ENCODE results near the gene CALD1.

Gene CALD1

DNA sequence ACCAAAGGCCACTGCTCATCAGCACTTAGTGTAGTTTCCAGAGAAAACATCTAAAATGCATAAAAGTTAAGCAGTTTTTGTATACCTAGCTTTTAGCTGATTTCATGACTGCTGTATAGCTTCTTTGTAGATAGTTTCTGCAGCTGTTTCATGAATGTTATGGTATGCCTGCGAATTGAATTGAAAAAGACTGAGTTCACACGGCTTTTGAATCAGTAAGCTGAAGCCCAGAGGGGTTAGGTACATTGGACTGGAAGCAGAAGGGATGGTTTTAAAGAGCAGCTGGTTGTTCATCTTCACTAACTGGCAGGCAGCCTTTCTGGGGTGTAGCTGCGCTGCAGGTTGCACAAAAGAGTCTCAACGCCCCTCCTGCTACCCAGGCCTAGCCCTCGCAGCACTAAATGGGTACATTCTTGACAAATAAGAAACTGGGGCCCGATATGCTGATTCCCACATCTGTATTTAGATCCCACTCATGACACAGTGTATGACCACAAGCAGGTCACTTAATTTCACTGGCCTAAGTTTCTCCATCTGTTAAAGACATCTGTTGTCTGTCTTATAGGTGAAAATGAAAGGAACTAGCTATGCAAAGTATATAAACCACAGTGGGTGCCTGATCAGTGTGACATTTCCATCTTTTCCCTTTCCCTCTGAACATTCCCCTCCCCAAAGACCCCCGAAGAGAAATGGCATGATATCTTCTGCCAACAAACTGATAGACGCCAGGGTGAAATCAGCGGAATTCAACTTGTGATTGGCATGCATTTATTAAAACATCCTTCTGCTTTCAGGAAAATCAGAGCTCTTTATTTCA, 120.9 kb downstream of the CALD1 start:
- no peak overlapping the region for H3K9ac ChIP-seq (ENCODE audit: low read depth, low read length)
- no peaks in the 10 kb centered on the region for H4K20me1 ChIP-seq (ENCODE audit: insufficient read depth, low read length)
- no peak overlapping the region for H3K27ac ChIP-seq (ENCODE audit: low read length)
- no peak for ATAC-seq (ENCODE audit: insufficient read depth, low read depth)
- no peaks in the 10 kb centered on the region for H3K4me1 ChIP-seq (ENCODE audit: insufficient read depth, low read length)
- no peak overlapping the region for H3K4me2 ChIP-seq (ENCODE audit: insufficient read depth, low read length)
- no peak overlapping the region for H2AFZ ChIP-seq (ENCODE audit: low read depth, low read length)
- H3K9me3 ChIP-seq (ENCODE audit: insufficient read depth, low read length, severe bottlenecking): peaks cover 7% of the 10 kb centered on the region
- H3K36me3 ChIP-seq (ENCODE audit: insufficient read depth, low read length): no peaks in the 10 kb centered on the region
- H3K4me3 ChIP-seq (ENCODE audit: low read depth in 1 of 2, low read length in 2 of 2): no peak overlapping the region
- DNase-seq: no peak
- TF ChIP-seq EZH2 (IDR thresholded peaks at IDR 0.05; ENCODE audit: borderline replicate concordance, low read depth, low read length, severe bottlenecking): no peak
- TF ChIP-seq, protein P1, sequence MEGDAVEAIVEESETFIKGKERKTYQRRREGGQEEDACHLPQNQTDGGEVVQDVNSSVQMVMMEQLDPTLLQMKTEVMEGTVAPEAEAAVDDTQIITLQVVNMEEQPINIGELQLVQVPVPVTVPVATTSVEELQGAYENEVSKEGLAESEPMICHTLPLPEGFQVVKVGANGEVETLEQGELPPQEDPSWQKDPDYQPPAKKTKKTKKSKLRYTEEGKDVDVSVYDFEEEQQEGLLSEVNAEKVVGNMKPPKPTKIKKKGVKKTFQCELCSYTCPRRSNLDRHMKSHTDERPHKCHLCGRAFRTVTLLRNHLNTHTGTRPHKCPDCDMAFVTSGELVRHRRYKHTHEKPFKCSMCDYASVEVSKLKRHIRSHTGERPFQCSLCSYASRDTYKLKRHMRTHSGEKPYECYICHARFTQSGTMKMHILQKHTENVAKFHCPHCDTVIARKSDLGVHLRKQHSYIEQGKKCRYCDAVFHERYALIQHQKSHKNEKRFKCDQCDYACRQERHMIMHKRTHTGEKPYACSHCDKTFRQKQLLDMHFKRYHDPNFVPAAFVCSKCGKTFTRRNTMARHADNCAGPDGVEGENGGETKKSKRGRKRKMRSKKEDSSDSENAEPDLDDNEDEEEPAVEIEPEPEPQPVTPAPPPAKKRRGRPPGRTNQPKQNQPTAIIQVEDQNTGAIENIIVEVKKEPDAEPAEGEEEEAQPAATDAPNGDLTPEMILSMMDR (IDR thresholded peaks at IDR 0.05; ENCODE audit: borderline replicate concordance, extremely low read depth, low read length, poor library complexity, severe bottlenecking): no peak
- H3K27me3 ChIP-seq (ENCODE audit: insufficient read depth, low read length, poor library complexity): peaks cover 3% of the 10 kb centered on the region
- no peaks in the 10 kb centered on the region for H3K79me2 ChIP-seq (ENCODE audit: insufficient read depth, low read length)

DNA sequence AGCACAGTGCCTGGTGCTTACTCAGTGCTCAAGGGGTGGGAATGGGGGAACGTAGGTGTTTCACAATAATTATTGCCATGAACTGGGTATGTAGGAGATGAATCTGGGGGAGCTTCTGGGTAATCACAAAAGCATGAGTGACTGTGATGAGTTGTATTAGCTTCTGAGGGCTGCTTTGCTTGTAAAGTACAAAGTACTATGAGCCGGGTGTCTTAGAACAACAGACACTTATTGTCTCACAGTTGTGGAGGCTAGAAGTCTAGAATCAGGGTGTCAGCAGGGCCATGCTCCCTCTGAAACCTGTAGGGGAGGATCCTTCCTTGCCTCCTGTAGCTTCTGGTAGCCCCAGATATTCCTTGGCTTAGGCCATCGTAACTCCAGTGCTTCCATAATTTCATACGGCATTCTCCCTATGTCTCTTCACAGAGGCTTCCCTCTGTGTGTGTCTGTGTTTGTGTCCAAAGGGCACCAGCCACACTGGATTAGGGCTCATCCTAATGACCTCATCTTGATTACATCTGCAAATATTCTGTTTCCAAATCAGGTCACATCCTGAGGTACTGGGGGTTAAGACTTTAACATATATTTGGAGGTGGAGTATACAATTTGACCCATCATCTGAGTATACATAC, 122.1 kb downstream of the CALD1 start:
- Histone ChIP-seq H4K20me1 (ENCODE audit: insufficient read depth, low read length) (no peaks in the 10 kb centered on the region), H3K36me3 (ENCODE audit: insufficient read depth, low read length) (no peaks in the 10 kb centered on the region), H3K4me3 (ENCODE audit: low read depth in 1 of 2, low read length in 2 of 2) (no peak overlapping the region), H3K4me1 (ENCODE audit: insufficient read depth, low read length) (no peaks in the 10 kb centered on the region), H3K27me3 (ENCODE audit: insufficient read depth, low read length, poor library complexity) (peaks cover 3% of the 10 kb centered on the region), H3K79me2 (ENCODE audit: insufficient read depth, low read length) (no peaks in the 10 kb centered on the region), H3K27ac (ENCODE audit: low read length) (no peak overlapping the region), H3K4me2 (ENCODE audit: insufficient read depth, low read length) (no peak overlapping the region), H3K9me3 (ENCODE audit: insufficient read depth, low read length, severe bottlenecking) (no peaks in the 10 kb centered on the region), H2AFZ (ENCODE audit: low read depth, low read length) (no peak overlapping the region), H3K9ac (ENCODE audit: low read depth, low read length) (no peak overlapping the region)
- ATAC-seq (ENCODE audit: insufficient read depth, low read depth) (no peak), DNase-seq (no peak)
- TF ChIP-seq, protein P1 (IDR thresholded peaks at IDR 0.05; ENCODE audit: borderline replicate concordance, extremely low read depth, low read length, poor library complexity, severe bottlenecking): no peak
- no peak for TF ChIP-seq EZH2 (IDR thresholded peaks at IDR 0.05; ENCODE audit: borderline replicate concordance, low read depth, low read length, severe bottlenecking)

DNA sequence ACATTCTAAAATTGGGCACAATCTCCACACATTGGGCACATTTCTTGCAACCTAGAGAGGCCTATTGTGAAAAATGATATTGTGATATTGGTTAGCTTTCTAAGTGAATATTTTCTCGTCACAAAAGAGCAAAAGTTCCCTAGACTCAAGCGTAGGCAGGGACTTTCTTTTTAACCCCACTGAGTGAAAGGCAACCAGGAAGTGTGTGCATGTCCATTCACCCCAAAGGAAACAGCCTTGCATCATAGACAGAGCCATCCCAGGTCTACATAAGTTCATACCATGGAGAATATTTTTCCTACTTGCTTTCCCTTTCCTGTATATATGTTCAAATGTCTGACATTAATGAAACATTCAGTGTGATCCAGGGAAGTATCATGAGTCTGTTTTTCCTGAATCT, 122.6 kb downstream of the CALD1 start:
- Histone ChIP-seq H3K9me3 (ENCODE audit: insufficient read depth, low read length, severe bottlenecking) (no peaks in the 10 kb centered on the region), H4K20me1 (ENCODE audit: insufficient read depth, low read length) (no peaks in the 10 kb centered on the region), H3K27ac (ENCODE audit: low read length) (no peak overlapping the region), H3K4me3 (ENCODE audit: low read depth in 1 of 2, low read length in 2 of 2) (no peak overlapping the region), H2AFZ (ENCODE audit: low read depth, low read length) (no peak overlapping the region), H3K4me2 (ENCODE audit: insufficient read depth, low read length) (no peak overlapping the region), H3K9ac (ENCODE audit: low read depth, low read length) (no peak overlapping the region), H3K36me3 (ENCODE audit: insufficient read depth, low read length) (no peaks in the 10 kb centered on the region), H3K79me2 (ENCODE audit: insufficient read depth, low read length) (no peaks in the 10 kb centered on the region), H3K4me1 (ENCODE audit: insufficient read depth, low read length) (no peaks in the 10 kb centered on the region), H3K27me3 (ENCODE audit: insufficient read depth, low read length, poor library complexity) (peaks cover 3% of the 10 kb centered on the region)
- no peak for DNase-seq
- ATAC-seq (ENCODE audit: insufficient read depth, low read depth): no peak
- TF ChIP-seq, protein P1 (IDR thresholded peaks at IDR 0.05; ENCODE audit: borderline replicate concordance, extremely low read depth, low read length, poor library complexity, severe bottlenecking): no peak
- TF ChIP-seq EZH2 (IDR thresholded peaks at IDR 0.05; ENCODE audit: borderline replicate concordance, low read depth, low read length, severe bottlenecking): no peak

All from DND-41 (cell line).